DND-41 (cell line): Measurements from ENCODE around the gene WNK4.
A peak's percentile ranks its signal among the peaks of the same experiment; 100 is the strongest.
"Not testable (repeated sequence)": the region's sequence is repeated elsewhere in the genome, so short reads cannot be mapped to it uniquely, and the experiment has no call there.

Source experiments
- ATAC-seq: fragments of 200-7000 bp; cut with Tn5 transposase; 3 replicates; pipeline ENCODE4 v1.9.1; 2021; ENCODE audit warnings: low read depth; ENCODE audit not compliant: insufficient read depth
- DNase-seq: peaks from one replicate; pipeline ENCODE4 v3.0.0-alpha.2; 2020
- H2AFZ ChIP-seq: 2 replicates; pipeline ENCODE4 v1.6.0; 2012; ENCODE audit warnings: low read depth, low read length
- H3K27ac ChIP-seq: 2 replicates; pipeline ENCODE4 v1.5.1; 2012; ENCODE audit warnings: low read length, inconsistent platforms
- H3K27me3 ChIP-seq: fragments of 200-600 bp; sonication (generic); 2 replicates; pipeline ENCODE4 v1.6.0; 2012; ENCODE audit warnings: low read length, mild to moderate bottlenecking, inconsistent platforms; ENCODE audit not compliant: insufficient read depth, poor library complexity
- H3K36me3 ChIP-seq: 2 replicates; pipeline ENCODE4 v1.5.1; 2012; ENCODE audit warnings: low read length, inconsistent platforms; ENCODE audit not compliant: insufficient read depth
- H3K4me1 ChIP-seq: 2 replicates; pipeline ENCODE4 v1.5.1; 2012; ENCODE audit warnings: mild to moderate bottlenecking, low read length; ENCODE audit not compliant: insufficient read depth
- H3K4me2 ChIP-seq: 2 replicates; pipeline ENCODE4 v1.6.0; 2012; ENCODE audit warnings: mild to moderate bottlenecking, moderate library complexity, low read length, inconsistent platforms; ENCODE audit not compliant: insufficient read depth
- H3K4me3 ChIP-seq, 2 experiments: fragments of 200-600 bp in 1 of 2; shearing (Covaris generic) in 1 of 2; 2 replicates each; pipeline ENCODE4 v1.5.1; 2012 to 2016; ENCODE audit warnings: inconsistent platforms in 2 of 2, low read length in 2 of 2, mild to moderate bottlenecking in 2 of 2, low read depth in 1 of 2, moderate library complexity in 1 of 2
- H3K79me2 ChIP-seq: 2 replicates; pipeline ENCODE4 v1.6.0; 2012; ENCODE audit warnings: low read length, inconsistent platforms; ENCODE audit not compliant: insufficient read depth
- H3K9ac ChIP-seq: 2 replicates; pipeline ENCODE4 v1.6.0; 2012; ENCODE audit warnings: low read depth, mild to moderate bottlenecking, inconsistent platforms, low read length, moderate library complexity
- H3K9me3 ChIP-seq: 2 replicates; pipeline ENCODE4 v1.5.1; 2012; ENCODE audit warnings: low read length, moderate library complexity, mild to moderate bottlenecking, inconsistent platforms; ENCODE audit not compliant: insufficient read depth, severe bottlenecking
- H4K20me1 ChIP-seq: 2 replicates; pipeline ENCODE4 v1.6.0; 2012; ENCODE audit warnings: low read length; ENCODE audit not compliant: insufficient read depth
- CTCF ChIP-seq: IDR thresholded peaks from 2 replicates; pipeline ENCODE4 v1.5.1; 2012; ENCODE audit warnings: borderline replicate concordance, low read length, moderate library complexity, mild to moderate bottlenecking; ENCODE audit not compliant: poor library complexity, severe bottlenecking; ENCODE audit errors: extremely low read depth
- EZH2 ChIP-seq: IDR thresholded peaks from 3 replicates; pipeline ENCODE4 v1.6.1; 2012; ENCODE audit warnings: borderline replicate concordance, low read depth, mild to moderate bottlenecking, moderate library complexity, low read length, inconsistent platforms; ENCODE audit not compliant: severe bottlenecking

Gene WNK4

GRCh38 chr17:42779936-42780850, at the start of gene WNK4:
Gene WNK4, plus strand, starts transcription at chr17:42780610. Its CDS starts 89 bp downstream, at chr17:42780699.
- Histone ChIP-seq H3K4me1 (no peaks in the 10 kb centered on the region), H3K79me2 (no peaks in the 10 kb centered on the region), H3K4me2 (no peak within 1 kb of the TSS), H3K4me3 (no peak within 1 kb of the TSS), H3K27me3 (no peaks in the 10 kb centered on the region), H3K9me3 (no peaks in the 10 kb centered on the region), H2AFZ (no peak within 1 kb of the TSS), H4K20me1 (no peaks in the 10 kb centered on the region), H3K36me3 (peaks cover 49% of the 10 kb centered on the region), H3K27ac (no peak within 1 kb of the TSS), H3K9ac (no peak within 1 kb of the TSS)
- ATAC-seq (0 out of 3 replicates have a peak, but pooled peaks have one; percentile 14), DNase-seq (no peak)
- TF ChIP-seq CTCF (no peak), EZH2 (no peak)

- H3K9ac ChIP-seq, result no peak overlapping the region
- no peaks in the 10 kb centered on the region for H3K27me3 ChIP-seq
- no peak overlapping the region for H3K4me2 ChIP-seq
- H3K4me1 ChIP-seq, result peaks cover 24% of the 10 kb centered on the region
- no peak overlapping the region for H3K4me3 ChIP-seq
- H3K9me3 ChIP-seq, result no peaks in the 10 kb centered on the region
- no peak overlapping the region for H2AFZ ChIP-seq
- H4K20me1 ChIP-seq, result peaks cover 6% of the 10 kb centered on the region; the same call in 1 of the 2 replicates
- H3K27ac ChIP-seq, result no peak overlapping the region
- H3K36me3 ChIP-seq, result peaks cover 2% of the 10 kb centered on the region
- peaks cover 88% of the 10 kb centered on the region for H3K79me2 ChIP-seq
- TF ChIP-seq CTCF (no peak), EZH2 (no peak)
- ATAC-seq (no peak), DNase-seq (no peak)
Measured at GRCh38 chr17:42740699-42741098, 39.7 kb upstream of the WNK4 start.

GRCh38 chr17:42742916-42743315, 37.5 kb upstream of the WNK4 start:
- not testable (repeated sequence) for H3K27ac ChIP-seq, ATAC-seq, H3K4me3 ChIP-seq, H4K20me1 ChIP-seq, H3K27me3 ChIP-seq, H3K36me3 ChIP-seq, H3K9me3 ChIP-seq, DNase-seq, H2AFZ ChIP-seq
- peak overlapping the region; percentile 84; the same call in 1 of the 2 replicates for H3K4me2 ChIP-seq
- H3K4me1 ChIP-seq, result peaks cover 29% of the 10 kb centered on the region
- peak overlapping the region; percentile 70 for H3K9ac ChIP-seq
- peaks cover 67% of the 10 kb centered on the region for H3K79me2 ChIP-seq

GRCh38 chr17:42743595-42744282, 36.7 kb upstream of the WNK4 start:
- H3K79me2 ChIP-seq, result peaks cover 61% of the 10 kb centered on the region

More at GRCh38 chr17:42743595-42744282, 36.7 kb upstream of the WNK4 start:
- Histone ChIP-seq H4K20me1 (peaks cover 6% of the 10 kb centered on the region; the same call in 1 of the 2 replicates), H3K36me3 (peaks cover 2% of the 10 kb centered on the region; the same call in 1 of the 2 replicates), H3K27ac (peak overlapping the region; percentile 82), H3K4me3 (peak overlapping the region; percentile 44 to 84), H3K27me3 (no peaks in the 10 kb centered on the region), H2AFZ (peak overlapping the region; percentile 86), H3K9me3 (no peaks in the 10 kb centered on the region), H3K9ac (peak overlapping the region; percentile 70), H3K4me2 (peak overlapping the region; percentile 84), H3K4me1 (peaks cover 29% of the 10 kb centered on the region)
- TF ChIP-seq CTCF, result peak; percentile 49
- no peak for TF ChIP-seq EZH2
- no peak for ATAC-seq
- no peak for DNase-seq
